Neuronal stem cell (in vitro differentiated cells): ENCODE results near the gene MAB21L3.

Experiments
- DNase-seq: peaks from one replicate; pipeline ENCODE4 v3.0.0-alpha.2; 2013; ENCODE audit warnings: low spot score
- H2AFZ ChIP-seq: one replicate; pipeline ENCODE4 v1.6.1; 2013; ENCODE audit warnings: mild to moderate bottlenecking, low read length, inconsistent platforms
- H2AK5ac ChIP-seq: 2 replicates; pipeline ENCODE4 v1.6.1; 2013; ENCODE audit warnings: low read depth, mild to moderate bottlenecking, inconsistent platforms, low read length, moderate library complexity, mixed read lengths
- H2BK120ac ChIP-seq: 2 replicates; pipeline ENCODE4 v1.6.1; 2013; ENCODE audit warnings: low read depth, mild to moderate bottlenecking, inconsistent platforms, low read length, moderate library complexity, mixed read lengths
- H2BK12ac ChIP-seq: one replicate; pipeline ENCODE4 v1.6.1; 2013; ENCODE audit warnings: low read length, inconsistent platforms
- H2BK15ac ChIP-seq: 2 replicates; pipeline ENCODE4 v1.6.1; 2013; ENCODE audit warnings: mild to moderate bottlenecking, low read length, inconsistent platforms, mixed read lengths
- H2BK5ac ChIP-seq: one replicate; pipeline ENCODE4 v1.6.1; 2013; ENCODE audit warnings: inconsistent platforms, mild to moderate bottlenecking, low read length, moderate library complexity
- H3K14ac ChIP-seq: one replicate; pipeline ENCODE4 v1.6.1; 2013; ENCODE audit warnings: low read length, inconsistent platforms
- H3K18ac ChIP-seq: 2 replicates; pipeline ENCODE4 v1.6.1; 2013; ENCODE audit warnings: low read length, inconsistent platforms
- H3K23ac ChIP-seq: 2 replicates; pipeline ENCODE4 v1.6.1; 2013; ENCODE audit warnings: low read depth, mild to moderate bottlenecking, mixed read lengths, low read length, inconsistent platforms; ENCODE audit not compliant: poor library complexity
- H3K27ac ChIP-seq: replicated peaks from 3 replicates; pipeline ENCODE4 v1.5.1; 2013; ENCODE audit warnings: low read length, inconsistent platforms
- H3K27me3 ChIP-seq, 3 experiments: 2 replicates each; pipeline ENCODE4 v1.6.1; 2013; ENCODE audit warnings: low read length in 3 of 3, mild to moderate bottlenecking in 2 of 3, inconsistent platforms in 1 of 3, low read depth in 1 of 3, mixed read lengths in 1 of 3, moderate library complexity in 1 of 3; ENCODE audit not compliant: control insufficient read depth in 3 of 3, insufficient read depth in 3 of 3
- H3K36me3 ChIP-seq, 2 donors: replicated peaks in 1 of 2; 2 replicates each; pipeline ENCODE4 v1.6.1; 2013; ENCODE audit warnings: low read length in 2 of 2; ENCODE audit not compliant: control insufficient read depth in 2 of 2, insufficient read depth in 2 of 2
- H3K4ac ChIP-seq: 2 replicates; pipeline ENCODE4 v1.6.1; 2013; ENCODE audit warnings: inconsistent platforms, mild to moderate bottlenecking, low read length, moderate library complexity
- H3K4me1 ChIP-seq, 2 donors: 1 replicate in 1 of 2; 2 replicates in 1 of 2; pipeline ENCODE4 v1.6.1; 2013; ENCODE audit warnings: low read length in 2 of 2, low read depth in 1 of 2; ENCODE audit not compliant: control insufficient read depth in 2 of 2, insufficient read depth in 1 of 2
- H3K4me2 ChIP-seq: one replicate; pipeline ENCODE4 v1.6.1; 2013; ENCODE audit warnings: mild to moderate bottlenecking, low read length, inconsistent platforms; ENCODE audit not compliant: insufficient read depth, poor library complexity, severe bottlenecking
- H3K4me3 ChIP-seq, 2 donors: 2 replicates each; pipeline ENCODE4 v1.5.1; 2013; ENCODE audit warnings: low read length in 2 of 2, mild to moderate bottlenecking in 2 of 2, inconsistent platforms in 1 of 2, moderate library complexity in 1 of 2
- H3K79me1 ChIP-seq: one replicate; pipeline ENCODE4 v1.6.1; 2013; ENCODE audit warnings: low read depth, mild to moderate bottlenecking, inconsistent platforms, low read length, moderate library complexity
- H3K9ac ChIP-seq: one replicate; pipeline ENCODE4 v1.6.1; 2013; ENCODE audit warnings: mild to moderate bottlenecking, low read depth, low read length, inconsistent platforms; ENCODE audit not compliant: poor library complexity
- H3K9me3 ChIP-seq, 2 donors: replicated peaks in 1 of 2; 2 replicates each; pipeline versions ENCODE3 to v1.6.1; 2013; ENCODE audit warnings: low read length in 2 of 2, mild to moderate bottlenecking in 2 of 2, inconsistent platforms in 1 of 2, low read depth in 1 of 2, mixed read lengths in 1 of 2, moderate library complexity in 1 of 2; ENCODE audit not compliant: control insufficient read depth in 2 of 2, insufficient read depth in 1 of 2
- H4K8ac ChIP-seq: one replicate; pipeline ENCODE4 v1.6.1; 2013; ENCODE audit warnings: low read depth, mild to moderate bottlenecking, inconsistent platforms, low read length, moderate library complexity
- H4K91ac ChIP-seq: one replicate; pipeline ENCODE4 v1.6.1; 2013; ENCODE audit warnings: low read length, low read depth, mild to moderate bottlenecking, inconsistent platforms; ENCODE audit not compliant: poor library complexity
- WGBS, 2 donors: extraction: QIAGEN DNeasy Blood & Tissue Kit; methylation state at CpG; one replicate each; pipeline ENCODE4 v1.1.7; 2013; ENCODE audit warnings: missing lambda C conversion rate in 2 of 2, mixed read lengths in 1 of 2; ENCODE audit not compliant: insufficient read length in 2 of 2, insufficient replicate concordance in 1 of 2; ENCODE audit errors: extremely low coverage in 2 of 2; 5-methylcytosine and 5-hydroxymethylcytosine counted together

MAB21L3 gene

DNA sequence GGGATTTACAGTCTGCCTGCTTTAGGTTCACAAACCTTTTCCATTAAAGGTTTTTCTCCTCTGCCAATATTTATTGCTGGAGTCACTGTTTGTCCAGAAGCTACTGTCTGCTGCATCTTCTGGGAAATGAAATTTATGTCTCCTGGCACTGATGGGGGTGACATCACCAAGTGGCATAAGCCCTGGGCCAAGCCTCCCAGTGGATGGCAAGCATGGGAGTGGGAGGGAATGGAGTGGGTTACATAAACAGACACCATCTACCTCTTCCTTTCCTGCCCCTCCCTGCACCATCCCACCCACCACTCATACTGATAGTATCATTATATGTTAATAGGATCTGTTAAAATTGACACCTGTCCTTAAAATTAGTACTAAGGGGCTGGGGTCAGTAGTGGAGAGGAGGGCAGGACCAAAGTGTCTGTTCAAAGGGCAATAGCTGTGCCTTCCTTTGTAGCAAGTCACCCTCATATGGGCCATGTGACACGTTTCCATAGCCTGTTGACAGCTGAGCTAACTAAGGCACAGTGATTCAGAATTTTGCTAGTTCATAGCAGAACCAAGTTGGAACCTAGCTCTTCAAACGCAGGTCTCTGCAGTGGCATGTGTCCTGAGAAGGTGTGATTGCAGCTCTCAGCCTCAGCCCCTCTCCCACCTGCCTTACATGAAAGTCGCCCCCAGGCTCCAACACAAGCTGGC lies 71.0 kb downstream of the MAB21L3 start:
- no peaks in the 10 kb centered on the region for H3K79me1 ChIP-seq
- no peak overlapping the region for H4K91ac ChIP-seq
- no peak overlapping the region for H2BK15ac ChIP-seq
- H3K9ac ChIP-seq: no peak overlapping the region
- H4K8ac ChIP-seq: no peak overlapping the region
- H2BK5ac ChIP-seq: no peak overlapping the region
- H3K36me3 ChIP-seq: no peaks in the 10 kb centered on the region
- H3K27ac ChIP-seq: no peak overlapping the region
- no peak overlapping the region for H2AK5ac ChIP-seq
- no peak overlapping the region for H3K14ac ChIP-seq
- WGBS, 2 donors: no CpG with 5 or more reads among the region's 3 CpGs
- no peaks in the 10 kb centered on the region for H3K27me3 ChIP-seq
- H3K4me2 ChIP-seq: no peak overlapping the region
- H2BK12ac ChIP-seq: no peak overlapping the region
- H3K23ac ChIP-seq: no peak overlapping the region
- H3K4ac ChIP-seq: no peak overlapping the region
- H2AFZ ChIP-seq: no peak overlapping the region
- no peak for DNase-seq
- H3K18ac ChIP-seq: no peak overlapping the region
- H2BK120ac ChIP-seq: no peak overlapping the region
- H3K9me3 ChIP-seq: no peaks in the 10 kb centered on the region
- no peaks in the 10 kb centered on the region for H3K4me1 ChIP-seq
- no peak overlapping the region for H3K4me3 ChIP-seq
